HG02610 (cell line): ENCODE measurements around the gene TPSB2.
"Not testable (repeated sequence)": the region's sequence is repeated elsewhere in the genome, so short reads cannot be mapped to it uniquely, and the experiment has no call there.

Experiments used
- ATAC-seq: cut with Tn5 transposase; IDR thresholded peaks from one replicate; pipeline ENCODE4 v1.9.1; 2021; ENCODE audit warnings: mild to moderate bottlenecking, moderate library complexity; ENCODE audit not compliant: unreplicated experiment

The TPSB2 gene

DNA sequence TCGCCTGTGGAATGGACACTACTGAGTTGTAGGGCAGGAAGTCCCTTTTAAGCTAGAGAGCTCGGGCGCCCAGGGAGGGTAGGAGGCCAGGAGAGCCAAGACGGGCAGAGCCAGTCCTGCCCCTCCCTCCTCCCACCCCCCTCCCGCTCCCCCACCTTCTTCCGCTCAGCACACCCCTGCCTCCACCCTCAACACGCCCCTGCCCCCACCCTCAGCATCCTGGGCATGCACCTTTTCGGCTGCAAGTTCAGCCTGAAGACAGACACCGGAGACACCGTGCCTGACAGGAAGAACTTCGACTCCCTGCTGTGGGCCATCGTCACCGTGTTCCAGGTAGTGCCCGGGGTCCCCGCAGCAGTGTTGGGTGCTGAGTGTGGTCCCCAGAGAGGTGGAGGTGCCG is 23.2 kb downstream of the TPSB2 start:
- no peak for ATAC-seq

DNA sequence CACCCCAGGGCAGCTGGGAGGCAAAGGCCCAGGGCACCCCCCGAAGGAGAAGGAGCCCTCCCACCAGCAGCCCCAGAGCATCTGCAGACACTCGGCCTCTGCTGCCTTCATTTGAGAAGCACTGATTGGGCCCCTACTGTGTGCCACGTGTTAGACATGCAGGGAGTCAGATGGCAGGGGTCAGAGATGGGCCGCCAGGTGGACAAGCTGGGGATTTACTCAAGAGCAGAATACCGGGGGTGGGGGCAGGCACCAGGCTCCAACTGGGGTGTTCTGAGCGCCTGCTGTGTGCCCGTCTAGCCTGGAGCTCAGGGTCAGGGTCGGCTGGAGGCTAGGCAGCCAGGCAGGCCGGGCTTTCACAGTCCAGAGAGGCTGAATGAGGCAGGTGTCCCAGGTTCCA is 23.7 kb downstream of the TPSB2 start:
- no peak for ATAC-seq

GRCh38 chr16:1204933-1205332 is 25.1 kb downstream of the TPSB2 start:
- no peak for ATAC-seq

DNA sequence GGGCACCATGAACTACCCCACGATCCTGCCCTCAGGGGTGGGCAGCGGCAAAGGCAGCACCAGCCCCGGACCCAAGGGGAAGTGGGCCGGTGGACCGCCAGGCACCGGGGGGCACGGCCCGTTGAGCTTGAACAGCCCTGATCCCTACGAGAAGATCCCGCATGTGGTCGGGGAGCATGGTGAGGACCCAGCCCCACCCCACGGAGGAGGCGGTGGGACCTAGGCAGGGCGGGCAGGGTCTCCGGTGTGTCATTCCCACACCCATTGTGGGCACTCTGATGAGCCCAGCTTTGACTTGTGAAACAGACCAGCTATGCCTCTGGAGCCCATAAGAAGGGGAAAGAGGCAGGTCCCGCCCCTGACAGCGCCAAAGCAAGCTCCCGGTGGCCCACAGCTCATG is 27.7 kb downstream of the TPSB2 start:
- no peak for ATAC-seq

DNA sequence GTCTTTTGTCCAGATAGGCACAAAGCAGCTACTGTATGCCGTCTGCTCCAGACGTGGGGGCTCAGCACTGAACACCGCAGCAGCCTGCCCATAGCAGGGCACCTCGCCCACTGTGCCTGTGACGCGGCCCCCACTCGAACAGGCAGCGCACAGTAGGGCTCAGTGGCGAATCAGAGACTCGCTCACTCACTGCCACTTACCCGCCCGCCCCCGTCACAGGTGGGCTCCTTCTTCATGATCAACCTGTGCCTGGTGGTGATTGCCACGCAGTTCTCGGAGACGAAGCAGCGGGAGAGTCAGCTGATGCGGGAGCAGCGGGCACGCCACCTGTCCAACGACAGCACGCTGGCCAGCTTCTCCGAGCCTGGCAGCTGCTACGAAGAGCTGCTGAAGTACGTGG is 28.5 kb downstream of the TPSB2 start:
- ATAC-seq, result no peak

GRCh38 chr16:1200014-1200627 is 29.9 kb downstream of the TPSB2 start:
- no peak for ATAC-seq

- ATAC-seq, result no peak
Measured at GRCh38 chr16:1199347-1200013, 30.5 kb downstream of the TPSB2 start.

- ATAC-seq, result not testable (repeated sequence)
Measured at GRCh38 chr16:1198671-1199346, 31.2 kb downstream of the TPSB2 start.

- ATAC-seq, result no peak
Measured at GRCh38 chr16:1198194-1198593, 31.8 kb downstream of the TPSB2 start.

DNA sequence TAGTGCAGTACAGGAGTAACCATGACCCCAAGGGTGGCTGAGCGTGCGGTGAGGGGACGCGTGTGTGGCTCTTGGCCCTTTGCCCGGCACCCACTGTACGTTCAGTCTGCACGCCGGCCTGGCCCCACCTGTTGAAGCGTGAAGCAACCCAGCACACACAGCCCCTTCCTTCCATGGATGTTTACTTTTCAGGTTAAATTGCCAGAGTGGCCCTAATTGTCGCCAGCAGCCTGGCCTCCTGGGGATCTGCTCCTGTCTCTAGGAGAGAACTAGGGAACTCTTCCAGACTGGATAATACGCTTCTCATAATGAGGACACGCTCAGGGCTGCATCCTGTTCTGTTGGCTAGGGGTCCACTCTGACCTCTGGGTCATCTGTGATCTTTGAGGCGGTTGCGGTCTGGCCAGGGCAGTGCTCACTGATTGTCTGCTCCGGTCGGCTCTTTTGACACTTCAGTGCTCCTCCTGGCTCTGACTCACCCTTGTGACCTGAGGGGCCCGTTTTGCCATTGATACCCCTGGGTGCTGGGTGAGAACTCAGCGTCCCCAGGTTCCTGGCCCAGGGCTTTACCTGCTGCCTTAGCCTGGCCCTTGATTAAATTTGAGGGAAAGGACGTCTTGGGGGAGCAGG is 32.6 kb downstream of the TPSB2 start:
- ATAC-seq, result no peak

- no peak for ATAC-seq
Measured at GRCh38 chr16:1196494-1196893, 33.5 kb downstream of the TPSB2 start.

DNA sequence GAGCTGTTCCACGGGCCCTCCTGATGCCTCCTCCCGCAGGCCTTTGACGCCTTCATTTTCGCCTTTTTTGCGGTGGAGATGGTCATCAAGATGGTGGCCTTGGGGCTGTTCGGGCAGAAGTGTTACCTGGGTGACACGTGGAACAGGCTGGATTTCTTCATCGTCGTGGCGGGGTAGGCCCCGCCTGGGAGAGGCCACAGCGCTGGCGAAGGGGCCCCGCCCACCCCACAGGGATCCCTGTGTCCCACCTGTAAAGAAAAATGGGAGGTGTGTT is 34.7 kb downstream of the TPSB2 start:
- ATAC-seq, result no peak

DNA sequence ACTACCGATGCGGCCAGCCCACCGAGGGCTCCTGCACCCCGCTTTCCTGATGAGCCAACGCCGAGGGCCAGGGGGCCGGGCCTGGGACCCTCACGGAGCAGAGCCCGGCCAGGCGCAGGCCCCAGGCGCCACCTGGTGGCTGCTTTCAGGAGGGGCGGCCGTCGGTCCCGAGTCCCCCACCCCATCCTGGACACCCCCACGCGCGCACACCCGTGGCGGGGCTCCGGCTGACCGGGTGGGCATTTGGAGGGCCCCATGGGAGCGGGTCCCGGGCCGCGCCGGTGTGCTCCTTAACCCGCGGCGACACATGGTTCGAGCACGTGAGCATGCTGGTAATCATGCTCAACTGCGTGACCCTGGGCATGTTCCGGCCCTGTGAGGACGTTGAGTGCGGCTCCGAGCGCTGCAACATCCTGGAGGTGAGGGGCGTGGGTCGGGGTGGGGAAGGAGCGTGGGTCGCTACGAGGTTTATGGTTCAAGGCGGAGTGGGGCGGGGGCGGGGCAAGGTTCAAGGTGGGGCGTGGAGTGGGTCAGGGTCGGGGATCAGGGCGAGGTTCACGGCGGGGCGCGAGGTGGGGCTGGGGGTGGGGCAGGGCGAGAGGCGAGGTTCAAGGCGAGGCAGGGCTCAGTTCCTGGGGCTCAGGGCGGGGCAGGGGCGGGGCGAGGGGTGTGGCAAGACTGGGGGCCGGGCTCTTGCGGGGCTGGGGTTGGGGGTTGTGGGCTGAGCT is 35.2 kb downstream of the TPSB2 start:
- no peak for ATAC-seq

GRCh38 chr16:1193825-1194581 is 36.0 kb downstream of the TPSB2 start:
- ATAC-seq, result no peak

GRCh38 chr16:1193143-1193824 is 36.7 kb downstream of the TPSB2 start:
- ATAC-seq, result no peak

GRCh38 chr16:1192384-1193073 is 37.5 kb downstream of the TPSB2 start:
- no peak for ATAC-seq

DNA sequence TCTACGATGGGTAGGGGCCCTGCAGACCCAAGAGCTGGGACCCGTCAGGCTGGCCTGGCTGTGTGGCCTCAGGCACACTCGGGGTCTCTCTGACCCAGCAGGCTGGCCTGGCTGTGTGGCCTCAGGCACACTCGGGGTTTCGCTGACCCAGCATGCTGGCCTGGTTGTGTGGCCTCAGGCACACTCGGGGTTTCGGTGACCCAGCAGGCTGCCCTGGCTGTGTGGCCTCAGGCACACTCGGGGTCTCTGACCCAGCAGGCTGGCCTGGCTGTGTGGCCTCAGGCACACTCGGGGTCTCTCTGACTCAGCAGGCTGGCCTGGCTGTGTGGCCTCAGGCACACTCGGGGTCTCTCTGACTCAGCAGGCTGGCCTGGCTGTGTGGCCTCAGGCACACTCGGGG is 39.2 kb downstream of the TPSB2 start:
- not testable (repeated sequence) for ATAC-seq

GRCh38 chr16:1189455-1189854 is 40.5 kb downstream of the TPSB2 start:
- ATAC-seq, result no peak

DNA sequence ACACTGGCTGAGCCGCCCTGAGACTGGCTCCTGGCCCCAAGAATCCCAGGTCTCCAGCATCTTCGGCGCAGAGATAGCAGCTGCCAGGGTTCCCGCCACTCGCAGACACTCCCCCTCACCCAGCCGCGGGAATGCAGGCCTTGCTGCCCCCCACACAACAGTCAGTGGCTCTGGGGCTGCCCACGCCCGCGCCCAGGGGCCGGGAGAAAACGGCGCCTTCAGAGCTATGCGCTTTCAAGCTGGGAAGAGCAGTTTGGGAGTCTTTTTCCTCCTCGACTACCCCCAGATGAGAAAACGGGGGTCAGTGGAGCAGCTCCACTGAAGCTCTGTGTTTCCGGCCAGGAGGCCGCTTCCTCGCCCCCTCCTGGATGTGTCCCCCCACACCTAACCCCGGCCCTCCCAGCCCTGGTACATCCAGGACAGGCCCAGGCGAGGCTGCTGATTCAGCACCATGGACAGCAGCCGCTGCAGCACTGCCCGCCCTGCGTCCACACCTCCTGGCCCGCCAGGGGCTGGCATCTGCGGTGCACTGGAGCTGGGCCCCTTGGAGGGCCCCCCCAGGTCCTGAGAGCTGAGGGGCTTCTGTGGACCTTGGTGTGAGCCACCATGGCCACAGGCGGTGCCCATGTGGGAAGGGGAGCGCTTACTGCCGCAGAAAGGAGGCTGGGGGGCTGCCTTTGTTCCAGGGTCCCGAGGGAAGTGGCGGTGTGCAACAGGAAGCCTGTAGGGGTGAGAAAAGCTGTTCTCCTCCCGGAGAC is 41.4 kb downstream of the TPSB2 start:
- no peak for ATAC-seq
